Breast epithelium (tissue), 3 donors: ENCODE results near the gene YAF2.

Experiments
- CTCF ChIP-seq, 3 donors: fragments of 450-650 bp; IDR thresholded peaks; one replicate each; pipeline ENCODE4 v1.5.1; 2016 to 2017; ENCODE audit warnings: antibody characterized with exemption in 3 of 3, mild to moderate bottlenecking in 3 of 3, moderate library complexity in 3 of 3
- POLR2A ChIP-seq: fragments of 450-650 bp; IDR thresholded peaks from one replicate; pipeline ENCODE4 v1.6.1; 2016; ENCODE audit warnings: antibody characterized with exemption, mild to moderate bottlenecking, moderate library complexity
- POLR2AphosphoS5 ChIP-seq, 3 donors: sonication (generic); formaldehyde crosslinking; IDR thresholded peaks; one replicate each; pipeline ENCODE4 v1.6.1; 2017; ENCODE audit warnings: antibody characterized with exemption in 3 of 3

- TF ChIP-seq CTCF (IDR thresholded peaks at IDR 0.05) (no peak), POLR2A (no peak), POLR2AphosphoS5 (IDR thresholded peaks at IDR 0.05) (peak; percentile 67 to 86 (median 73))
Observed at GRCh38 chr12:42144408-42145196, 93.4 kb downstream of the YAF2 start, which contains the start of gene GXYLT1.
